ENCODE data around the gene CCDC24. TPM values are rescaled to one million over a fixed set of nuclear protein-coding genes. Genes with fewer than 3 reads are reported as not detected.

CCDC24 gene
- total RNA-seq, 4 donors from 2014 or later, result 1.6 to 7.8 (median 3.7) TPM

- no peak overlapping the region for H3K27ac ChIP-seq
- WGBS, result 81% methylated on average over 10 of the region's 15 CpGs
- no peak for DNase-seq (ENCODE audit: low spot score in 2 of 2)
- H3K4me3 ChIP-seq, result no peak overlapping the region
- peaks cover 25% of the 10 kb centered on the region for H3K4me1 ChIP-seq
- H3K9me3 ChIP-seq, result no peaks in the 10 kb centered on the region
- TF ChIP-seq EP300 (IDR thresholded peaks at IDR 0.05), result no peak
- TF ChIP-seq CTCF (IDR thresholded peaks at IDR 0.05), result no peak
- no peak for TF ChIP-seq POLR2AphosphoS5 (IDR thresholded peaks at IDR 0.05)
- TF ChIP-seq POLR2A (IDR thresholded peaks at IDR 0.05), result no peak
- no peaks in the 10 kb centered on the region for H3K27me3 ChIP-seq
- peaks cover 6% of the 10 kb centered on the region for H3K36me3 ChIP-seq
Measured at GRCh38 chr1:43994794-43995790, 3.7 kb downstream of the CCDC24 start.

DNA sequence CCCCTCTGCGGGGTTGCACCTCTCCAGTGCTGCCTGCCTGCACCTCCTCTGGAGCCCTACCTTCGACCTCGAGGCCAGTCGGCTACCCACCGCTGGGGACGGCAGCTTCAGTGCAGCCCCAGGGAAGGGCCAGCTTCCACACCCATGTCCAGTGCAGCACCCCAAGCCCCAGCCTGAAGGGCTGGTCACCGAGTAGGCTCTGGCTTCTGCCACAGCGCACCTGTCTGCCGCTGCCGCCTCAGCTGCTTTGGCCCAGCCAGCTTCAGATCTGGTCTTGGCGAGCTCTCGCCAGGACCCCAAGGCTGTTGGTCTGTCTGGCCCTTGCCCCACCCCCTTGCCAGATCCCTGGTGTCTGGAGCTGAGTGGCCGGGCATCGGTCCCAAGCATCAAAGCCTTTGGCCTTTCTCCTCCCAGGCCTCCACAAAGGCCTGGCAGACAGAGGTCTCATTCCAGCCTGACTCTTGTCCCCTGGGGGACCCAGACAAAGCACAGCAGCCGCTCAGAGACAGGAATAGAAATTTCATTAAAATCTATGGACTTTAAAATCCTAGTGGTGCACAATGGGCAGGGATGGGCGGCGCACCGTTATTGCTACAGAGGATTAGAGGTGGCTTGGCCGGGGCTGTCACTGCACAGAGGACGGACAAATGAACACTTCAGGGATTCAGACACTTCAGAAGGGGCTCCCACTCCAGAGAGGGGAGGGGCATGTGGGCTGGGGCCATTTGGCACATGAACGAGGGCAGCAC is 4.8 kb downstream of the CCDC24 start:
- Histone ChIP-seq H3K4me3 (no peak overlapping the region), H3K27ac (no peak overlapping the region), H3K27me3 (no peaks in the 10 kb centered on the region), H3K36me3 (peaks cover 17% of the 10 kb centered on the region), H3K4me1 (peaks cover 18% of the 10 kb centered on the region), H3K9me3 (no peaks in the 10 kb centered on the region)
- no peak for DNase-seq (ENCODE audit: low spot score in 2 of 2)
- WGBS, result 87% methylated on average over 20 of the region's 21 CpGs
- TF ChIP-seq POLR2AphosphoS5 (IDR thresholded peaks at IDR 0.05) (no peak), CTCF (IDR thresholded peaks at IDR 0.05) (no peak)

DNA sequence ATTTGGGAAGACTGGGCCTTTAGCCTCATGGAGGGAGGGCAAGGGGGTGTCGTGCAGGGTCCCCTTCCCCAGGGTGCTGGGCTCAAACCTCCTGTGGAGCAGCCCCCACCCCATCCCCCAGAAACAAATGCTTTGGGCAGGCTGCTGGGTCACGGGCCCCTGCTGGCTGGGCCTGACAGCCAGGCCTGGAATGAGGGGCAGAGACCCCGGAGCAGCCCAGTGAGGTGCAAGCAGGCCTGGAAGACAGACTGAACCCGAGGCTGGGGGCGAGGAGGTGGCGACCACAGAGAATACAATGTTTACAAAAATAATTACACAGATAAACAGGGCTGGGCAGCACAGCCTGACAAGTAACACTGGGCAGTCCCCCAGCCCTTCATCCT is 5.3 kb downstream of the CCDC24 start:
- no peak for DNase-seq (ENCODE audit: low spot score in 2 of 2)
- no peak overlapping the region for H3K27ac ChIP-seq
- peaks cover 22% of the 10 kb centered on the region for H3K36me3 ChIP-seq
- H3K4me3 ChIP-seq, result no peak overlapping the region
- WGBS, result 80% methylated on average over 1 of the region's 6 CpGs
- no peak for TF ChIP-seq POLR2AphosphoS5 (IDR thresholded peaks at IDR 0.05)
- no peak for TF ChIP-seq POLR2A (IDR thresholded peaks at IDR 0.05)
- no peak for TF ChIP-seq CTCF (IDR thresholded peaks at IDR 0.05)
- no peak for TF ChIP-seq EP300 (IDR thresholded peaks at IDR 0.05)
- no peaks in the 10 kb centered on the region for H3K27me3 ChIP-seq
- no peaks in the 10 kb centered on the region for H3K9me3 ChIP-seq
- H3K4me1 ChIP-seq, result peaks cover 15% of the 10 kb centered on the region

DNA sequence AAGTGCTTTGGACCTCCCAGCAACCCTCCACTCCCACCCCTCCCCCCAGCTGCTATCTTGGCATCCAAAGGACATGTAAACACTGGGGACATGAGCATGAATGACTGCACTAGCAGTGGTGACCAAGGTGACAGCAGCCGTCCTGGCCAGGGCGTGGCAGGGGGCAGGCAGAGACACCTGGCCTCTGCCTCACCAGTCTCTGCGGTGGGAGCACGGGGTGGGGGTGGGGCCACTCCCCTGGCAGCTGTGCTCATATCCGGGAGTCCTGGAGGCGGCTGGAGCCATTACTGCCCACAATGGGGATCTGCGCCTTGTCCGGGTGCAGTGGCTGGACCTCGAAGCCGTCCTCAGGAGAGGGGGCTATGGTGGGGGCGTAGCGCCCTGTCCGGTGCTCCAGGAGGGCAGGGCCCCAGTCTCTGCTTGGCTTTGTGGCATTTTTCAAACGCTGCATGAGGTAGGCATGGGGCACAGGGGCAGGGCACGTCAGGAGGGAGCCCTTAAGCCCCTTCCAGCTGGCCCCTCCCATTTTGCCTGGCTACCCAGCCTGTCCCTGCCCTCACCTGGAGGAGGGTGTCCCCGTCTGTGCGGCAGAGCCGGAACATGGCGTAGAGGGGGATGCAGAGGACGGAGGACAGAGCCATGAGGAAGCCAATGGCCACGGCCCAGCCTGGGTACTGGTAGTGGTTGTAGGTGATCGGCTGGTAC is 6.0 kb downstream of the CCDC24 start:
- DNase-seq (ENCODE audit: low spot score in 2 of 2), result no peak
- no peak overlapping the region for H3K27ac ChIP-seq
- TF ChIP-seq CTCF (IDR thresholded peaks at IDR 0.05) (no peak), POLR2AphosphoS5 (IDR thresholded peaks at IDR 0.05) (no peak), POLR2A (IDR thresholded peaks at IDR 0.05) (no peak), EP300 (IDR thresholded peaks at IDR 0.05) (no peak)
- peaks cover 8% of the 10 kb centered on the region for H3K4me1 ChIP-seq
- H3K27me3 ChIP-seq, result no peaks in the 10 kb centered on the region
- 92% methylated on average over 7 of the region's 22 CpGs for WGBS
- peaks cover 28% of the 10 kb centered on the region for H3K36me3 ChIP-seq
- H3K4me3 ChIP-seq, result no peak overlapping the region
- H3K9me3 ChIP-seq, result no peaks in the 10 kb centered on the region

Measured in suprapubic skin (tissue), 4 donors.